HUES64 (cell line): ENCODE measurements around the gene ZNF697.

Experiments
- H3K27ac ChIP-seq: 2 replicates; pipeline ENCODE4 v1.7.0; 2013; ENCODE audit warnings: low read depth, low read length, inconsistent platforms
- H3K27me3 ChIP-seq: 2 replicates; pipeline ENCODE4 v1.6.1; 2013; ENCODE audit warnings: mild to moderate bottlenecking, low read length; ENCODE audit not compliant: insufficient read depth
- H3K36me3 ChIP-seq: 2 replicates; pipeline ENCODE4 v1.6.1; 2013; ENCODE audit warnings: mild to moderate bottlenecking, low read length; ENCODE audit not compliant: insufficient read depth
- H3K4me1 ChIP-seq: 2 replicates; pipeline ENCODE4 v1.6.1; 2013; ENCODE audit warnings: mild to moderate bottlenecking, low read length, moderate library complexity; ENCODE audit not compliant: insufficient read depth
- H3K4me3 ChIP-seq: 2 replicates; pipeline ENCODE4 v1.5.1; 2013; ENCODE audit warnings: mild to moderate bottlenecking, low read length, moderate library complexity
- H3K9ac ChIP-seq: 2 replicates; pipeline ENCODE4 v1.6.1; 2013; ENCODE audit warnings: mild to moderate bottlenecking, low read depth, low read length
- H3K9me3 ChIP-seq: 2 replicates; pipeline ENCODE4 v1.6.1; 2013; ENCODE audit warnings: low read depth, low read length; ENCODE audit not compliant: insufficient read depth
- WGBS: fragments of 150-250, 120-280 bp; methylation state at CpG from one replicate; pipeline ENCODE4 v1.1.7; 2013; ENCODE audit warnings: missing lambda C conversion rate; 5-methylcytosine and 5-hydroxymethylcytosine counted together

The ZNF697 gene

DNA sequence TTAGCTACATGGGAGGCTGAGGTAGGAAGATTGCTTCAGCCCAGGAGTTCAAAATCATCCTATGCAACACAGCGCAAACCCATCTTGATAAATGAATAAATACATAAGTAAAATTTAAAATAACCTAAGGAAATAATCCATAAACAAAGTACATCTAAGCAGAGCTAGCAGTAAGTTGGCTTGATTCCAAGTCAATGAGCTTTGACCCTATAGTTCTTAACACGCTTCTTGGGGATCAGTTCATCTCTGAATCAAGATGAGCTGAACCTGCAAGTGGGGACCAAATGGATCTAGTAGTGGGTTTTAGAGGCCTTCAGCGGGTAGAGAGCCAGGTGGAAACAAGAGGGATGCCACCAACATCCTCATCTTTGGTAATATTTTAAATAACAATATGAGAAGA is 32.1 kb upstream of the ZNF697 start:
- Histone ChIP-seq H3K36me3 (no peaks in the 10 kb centered on the region), H3K27ac (no peak overlapping the region), H3K4me1 (peaks cover 14% of the 10 kb centered on the region), H3K9ac (no peak overlapping the region), H3K27me3 (no peaks in the 10 kb centered on the region), H3K4me3 (no peak overlapping the region), H3K9me3 (no peaks in the 10 kb centered on the region)
- over 99% methylated on average over 2 of the region's 3 CpGs for WGBS

DNA sequence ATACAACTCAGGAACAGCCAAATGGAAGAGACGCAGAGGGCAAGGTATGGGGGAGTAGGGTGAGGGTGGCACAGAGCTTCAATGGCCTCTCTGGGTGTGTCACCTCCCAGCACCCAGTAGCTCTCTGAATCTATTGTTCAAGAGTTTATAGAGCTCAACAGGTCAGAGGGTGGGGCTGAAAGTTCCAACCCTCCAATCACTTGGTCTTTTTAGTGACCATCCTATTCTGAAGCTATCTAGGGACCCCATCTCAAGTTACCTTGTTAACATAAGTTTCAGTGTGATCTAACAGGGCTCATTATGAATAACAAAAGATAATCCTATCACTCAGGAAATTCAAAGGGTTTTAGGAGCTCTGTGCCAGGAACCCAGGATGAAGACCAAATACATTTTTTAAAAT is 31.2 kb upstream of the ZNF697 start:
- Histone ChIP-seq H3K4me3 (no peak overlapping the region), H3K4me1 (peaks cover 23% of the 10 kb centered on the region), H3K27ac (no peak overlapping the region), H3K36me3 (no peaks in the 10 kb centered on the region), H3K9ac (no peak overlapping the region), H3K9me3 (no peaks in the 10 kb centered on the region), H3K27me3 (no peaks in the 10 kb centered on the region)
- WGBS = 100% methylated on average over 1 of the region's 1 CpG

DNA sequence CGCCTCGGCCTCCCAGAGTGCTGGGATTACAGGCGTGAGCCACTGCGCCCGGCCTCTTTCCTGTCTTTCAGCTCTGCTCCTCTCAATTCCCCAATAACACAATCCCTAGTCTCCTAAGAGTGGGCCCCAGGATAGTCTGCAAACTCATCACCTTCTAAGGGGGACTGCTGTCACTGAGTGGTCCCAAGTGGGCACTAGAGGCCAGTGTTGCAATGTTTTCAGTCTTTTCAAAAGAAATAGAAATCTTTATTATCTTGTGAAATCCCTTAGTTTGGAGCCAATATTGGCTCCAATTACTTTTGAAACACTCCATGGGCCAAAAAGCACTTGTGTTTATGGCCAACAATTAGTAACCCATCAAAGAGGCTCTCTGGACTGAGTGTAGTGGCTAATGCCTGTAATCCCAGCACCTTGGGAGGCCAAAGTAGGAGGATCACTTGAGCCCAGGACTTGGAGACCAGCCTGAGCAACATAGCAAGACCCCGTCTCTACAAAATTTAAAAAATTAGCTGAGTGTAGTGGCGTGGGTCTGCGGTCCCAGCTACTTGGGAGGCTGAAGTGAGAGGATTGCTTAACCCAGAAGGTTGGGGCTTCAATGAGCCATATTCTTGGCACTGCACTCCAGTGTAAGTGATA is 28.6 kb upstream of the ZNF697 start:
- Histone ChIP-seq H3K4me3 (no peak overlapping the region), H3K36me3 (no peaks in the 10 kb centered on the region), H3K27me3 (no peaks in the 10 kb centered on the region), H3K9me3 (no peaks in the 10 kb centered on the region), H3K9ac (no peak overlapping the region), H3K4me1 (peaks cover 44% of the 10 kb centered on the region), H3K27ac (no peak overlapping the region)
- 95% methylated on average over 8 of the region's 8 CpGs for WGBS

DNA sequence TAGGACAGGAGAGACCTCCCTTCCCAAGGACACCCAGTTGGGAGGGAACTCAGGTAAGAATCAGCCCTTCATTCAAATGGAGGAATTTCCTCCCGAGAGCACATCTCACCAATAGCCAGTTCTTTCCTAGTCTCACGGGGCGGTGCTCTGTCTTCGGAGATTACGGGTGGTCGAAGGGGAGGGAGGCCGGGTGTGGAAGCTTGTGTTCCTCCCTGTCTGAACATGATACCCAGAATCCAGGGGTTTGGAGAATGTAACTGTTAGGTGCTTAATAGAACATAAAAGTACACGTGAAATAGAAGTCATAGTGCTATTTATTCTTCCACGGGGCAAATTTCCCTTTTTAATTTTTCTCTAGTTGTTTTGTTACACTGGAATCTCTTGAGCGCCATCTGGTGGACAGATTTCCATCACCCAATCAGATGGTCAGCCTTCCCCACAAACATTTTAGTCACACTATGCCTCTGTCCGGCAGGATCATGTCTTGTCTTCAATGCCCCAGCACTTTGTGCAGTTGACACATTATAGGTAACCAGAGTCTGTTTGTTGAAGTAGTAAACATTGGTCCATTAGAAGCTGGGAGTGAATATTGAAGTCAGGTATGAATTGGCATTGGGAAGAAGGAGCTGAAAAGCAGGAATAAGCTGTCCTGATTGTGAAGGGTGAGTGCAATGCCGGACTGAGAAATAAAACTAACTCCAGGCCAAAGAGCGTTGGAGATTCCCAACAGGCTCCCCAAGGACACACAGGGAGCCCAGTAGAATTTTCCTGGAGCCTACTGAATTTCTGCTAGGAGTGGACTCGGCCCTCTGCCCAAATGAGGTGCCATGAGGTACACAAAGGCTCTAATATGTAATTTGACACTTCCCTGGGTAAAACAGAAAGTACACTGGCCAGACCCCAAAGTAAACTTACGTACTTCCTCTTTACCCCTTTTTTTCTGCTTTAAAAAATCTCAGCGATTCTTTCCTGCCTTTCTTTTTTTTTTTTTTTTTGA is 27.6 kb upstream of the ZNF697 start:
- Histone ChIP-seq H3K4me1 (peaks cover 44% of the 10 kb centered on the region), H3K27ac (peak overlapping the region; percentile 15; the same call in 1 of the 2 replicates), H3K27me3 (no peaks in the 10 kb centered on the region), H3K9me3 (no peaks in the 10 kb centered on the region), H3K4me3 (peak overlapping the region; percentile 56), H3K36me3 (no peaks in the 10 kb centered on the region), H3K9ac (no peak overlapping the region)
- WGBS = 35% methylated on average over 16 of the region's 16 CpGs

DNA sequence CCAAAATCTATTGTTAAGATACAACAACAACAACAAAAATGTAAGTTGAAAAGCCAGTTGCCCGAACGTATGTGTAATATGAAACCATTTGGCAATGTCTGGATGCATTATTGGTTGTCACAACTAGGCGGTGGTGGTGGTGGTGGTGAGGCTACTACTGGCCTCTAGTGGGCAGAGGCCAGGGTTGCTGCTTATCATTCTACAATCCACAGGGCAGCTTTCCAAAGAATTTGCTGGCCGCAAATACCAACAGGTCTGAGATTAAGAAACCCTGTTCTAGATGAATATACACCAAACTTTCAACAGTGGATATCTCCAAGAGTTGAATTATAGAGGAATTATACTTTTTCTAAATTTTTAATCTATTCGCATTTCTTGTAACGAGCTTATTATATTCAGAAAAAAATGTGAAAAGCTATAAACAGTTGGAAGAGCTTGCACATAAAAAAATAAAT is 26.8 kb upstream of the ZNF697 start:
- Histone ChIP-seq H3K4me3 (no peak overlapping the region; the same call in 1 of the 2 replicates), H3K9me3 (no peaks in the 10 kb centered on the region), H3K27me3 (no peaks in the 10 kb centered on the region), H3K27ac (peak overlapping the region; percentile 11; the same call in 1 of the 2 replicates), H3K36me3 (no peaks in the 10 kb centered on the region), H3K9ac (no peak overlapping the region), H3K4me1 (peaks cover 41% of the 10 kb centered on the region)
- WGBS = 93% methylated on average over 2 of the region's 6 CpGs

DNA sequence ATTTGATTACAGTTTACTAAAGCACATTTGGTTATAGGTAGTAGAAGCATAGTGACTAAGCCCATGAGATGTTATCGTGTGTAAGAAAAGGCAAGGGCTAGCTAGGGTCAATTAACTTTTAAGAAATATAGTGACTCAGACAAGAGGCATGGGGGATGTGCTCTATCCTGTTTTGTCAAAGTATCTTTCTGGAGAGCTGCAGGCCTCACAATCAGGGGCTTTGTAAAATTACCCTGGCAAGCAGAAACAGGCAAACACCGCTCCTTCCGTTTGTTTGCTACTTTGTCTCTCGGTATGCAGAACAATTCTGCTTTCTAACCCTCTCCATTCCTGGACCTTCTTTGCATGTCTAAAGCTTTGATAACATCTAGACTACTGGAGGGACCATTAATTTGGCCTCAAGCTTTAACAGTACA is 26.1 kb upstream of the ZNF697 start:
- whole genome bisulfite sequencing = 29% methylated on average over 4 of the region's 4 CpGs
- Histone ChIP-seq H3K9me3 (no peaks in the 10 kb centered on the region), H3K36me3 (no peaks in the 10 kb centered on the region), H3K4me1 (peaks cover 34% of the 10 kb centered on the region), H3K9ac (no peak overlapping the region), H3K27ac (peak overlapping the region; percentile 44), H3K4me3 (no peak overlapping the region), H3K27me3 (no peaks in the 10 kb centered on the region)

DNA sequence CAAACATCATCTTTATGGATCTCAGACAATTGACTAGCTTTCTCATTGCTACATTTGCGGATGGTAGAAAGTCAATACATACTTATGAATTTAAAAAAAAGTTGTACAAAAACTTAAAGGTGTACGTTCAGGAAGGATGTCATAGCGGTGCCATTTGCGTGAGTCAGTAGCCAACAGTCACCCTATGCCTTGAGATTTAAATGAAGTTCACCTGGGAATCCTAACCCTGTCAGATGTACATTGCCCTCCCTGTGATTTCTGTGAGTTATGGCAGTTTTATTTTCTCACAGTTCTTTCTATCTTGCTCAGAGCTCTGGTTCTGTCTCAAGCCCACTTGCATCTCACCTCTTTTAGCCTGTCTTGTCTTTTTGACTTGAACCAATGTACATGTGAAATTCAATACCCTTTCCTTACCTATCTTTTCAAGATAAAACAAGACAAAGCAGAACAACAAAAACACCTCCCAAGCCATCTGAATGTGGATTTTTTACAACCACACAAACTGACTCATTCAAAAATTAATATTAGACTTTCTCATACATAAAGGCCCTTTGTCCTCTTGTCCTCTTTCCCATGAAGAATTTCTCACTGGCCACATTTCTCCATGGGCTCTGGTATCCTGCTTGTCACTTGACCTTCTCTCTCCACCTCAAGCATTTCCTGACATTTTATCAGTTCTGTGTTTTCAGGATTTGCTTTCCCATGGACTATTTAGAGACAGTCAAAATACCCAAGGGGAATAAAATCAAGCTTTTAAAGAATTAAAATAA is 25.3 kb upstream of the ZNF697 start:
- H3K27ac ChIP-seq = peak overlapping the region; percentile 44
- 91% methylated on average over 4 of the region's 4 CpGs for WGBS
- H3K4me3 ChIP-seq = no peak overlapping the region
- H3K27me3 ChIP-seq = no peaks in the 10 kb centered on the region
- H3K9ac ChIP-seq = no peak overlapping the region
- H3K9me3 ChIP-seq = no peaks in the 10 kb centered on the region
- no peaks in the 10 kb centered on the region for H3K36me3 ChIP-seq
- peaks cover 30% of the 10 kb centered on the region for H3K4me1 ChIP-seq

DNA sequence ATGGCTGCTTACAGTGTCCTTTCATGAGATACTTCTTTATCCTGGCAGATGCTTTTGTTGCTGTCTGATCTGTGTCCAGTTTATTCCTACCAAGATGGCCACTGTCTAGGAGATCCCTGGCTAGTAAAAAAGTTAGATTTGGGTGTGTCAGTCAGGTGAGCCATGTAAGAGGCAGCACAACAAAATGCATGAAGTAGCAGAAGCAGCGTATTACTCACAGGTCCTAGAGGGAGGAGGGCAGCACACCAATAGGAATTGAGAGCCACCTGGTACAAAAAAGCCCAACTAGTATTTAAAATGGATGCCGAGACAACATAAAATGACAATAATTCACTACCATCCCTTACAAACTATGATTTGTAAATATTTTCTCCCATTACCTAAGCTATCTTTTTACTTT is 22.8 kb upstream of the ZNF697 start:
- H3K36me3 ChIP-seq = no peaks in the 10 kb centered on the region

DNA sequence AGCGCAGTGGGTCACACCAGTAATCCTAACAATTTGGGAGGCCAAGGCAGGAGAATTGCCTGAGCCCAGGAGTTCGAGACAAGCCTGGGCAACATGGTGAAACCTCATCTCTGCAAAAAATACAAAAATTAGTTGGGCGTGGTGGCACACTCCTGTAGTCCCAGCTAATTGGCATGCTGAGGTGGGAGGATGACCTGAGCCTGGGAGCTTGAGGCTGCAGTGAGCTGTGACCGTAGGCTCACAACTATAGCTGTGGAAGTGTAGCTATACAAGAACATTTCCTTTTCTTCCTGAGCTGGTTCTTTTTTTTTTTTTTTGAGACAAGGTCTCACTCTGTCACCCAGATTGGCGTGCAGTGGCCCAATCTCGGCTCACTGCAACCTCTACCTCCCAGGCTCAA is 19.1 kb upstream of the ZNF697 start:
- Histone ChIP-seq H3K27ac (no peak overlapping the region), H3K9ac (no peak overlapping the region), H3K27me3 (no peaks in the 10 kb centered on the region), H3K4me1 (peaks cover 7% of the 10 kb centered on the region), H3K4me3 (no peak overlapping the region), H3K9me3 (no peaks in the 10 kb centered on the region), H3K36me3 (no peaks in the 10 kb centered on the region)
- WGBS = 94% methylated on average over 6 of the region's 6 CpGs

More for the DNA sequence above, 22.8 kb upstream of the ZNF697 start:
- H3K27ac ChIP-seq = no peak overlapping the region
- H3K9ac ChIP-seq = no peak overlapping the region
- H3K4me1 ChIP-seq = peaks cover 30% of the 10 kb centered on the region
- WGBS = 95% methylated on average over 2 of the region's 2 CpGs
- no peaks in the 10 kb centered on the region for H3K27me3 ChIP-seq
- H3K4me3 ChIP-seq = no peak overlapping the region
- no peaks in the 10 kb centered on the region for H3K9me3 ChIP-seq

DNA sequence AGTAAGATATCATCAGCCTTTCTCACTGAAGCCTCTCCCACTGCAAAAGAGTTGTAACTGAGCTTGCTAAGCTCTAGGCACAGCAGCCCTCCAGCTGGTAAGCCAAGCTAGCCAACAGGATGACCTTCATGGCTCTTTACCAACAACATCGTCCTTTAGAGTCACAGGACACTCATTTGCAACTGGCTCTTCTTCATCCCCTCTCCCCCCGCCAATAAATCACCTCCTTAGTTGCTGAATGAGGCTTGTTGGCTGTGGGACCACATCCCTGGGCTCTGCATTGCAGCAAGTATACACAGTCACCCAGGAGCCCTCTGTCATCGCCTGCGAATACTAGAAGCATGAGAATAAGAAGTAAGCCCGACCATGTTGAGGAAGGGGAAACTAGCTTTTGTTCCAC is 16.0 kb upstream of the ZNF697 start:
- Histone ChIP-seq H3K4me1 (peaks cover 27% of the 10 kb centered on the region), H3K36me3 (no peaks in the 10 kb centered on the region), H3K27ac (no peak overlapping the region), H3K27me3 (no peaks in the 10 kb centered on the region), H3K4me3 (no peak overlapping the region), H3K9ac (no peak overlapping the region), H3K9me3 (no peaks in the 10 kb centered on the region)
- WGBS = 81% methylated on average over 5 of the region's 5 CpGs

DNA sequence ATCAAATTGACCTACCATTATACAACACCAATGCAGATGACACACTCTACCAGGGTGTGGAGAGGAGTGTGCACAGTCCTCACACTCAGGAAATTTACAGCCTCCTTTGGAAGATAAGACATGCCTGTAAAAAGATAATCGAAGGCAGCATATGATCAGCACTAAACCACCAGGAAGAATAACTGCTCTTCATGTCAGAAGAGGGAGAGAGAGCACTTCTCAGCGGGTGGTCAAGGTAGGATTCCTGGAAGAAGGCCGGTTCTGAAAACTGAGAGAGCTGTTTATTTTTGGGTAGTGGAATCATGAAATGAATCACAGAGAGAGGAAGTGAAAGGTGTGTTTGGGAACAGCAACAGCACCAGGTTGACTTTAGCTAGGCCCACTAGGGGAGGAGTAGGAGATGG is 14.0 kb upstream of the ZNF697 start:
- no peaks in the 10 kb centered on the region for H3K27me3 ChIP-seq
- no peak overlapping the region for H3K9ac ChIP-seq
- H3K9me3 ChIP-seq = no peaks in the 10 kb centered on the region
- H3K27ac ChIP-seq = no peak overlapping the region
- 60% methylated on average over 3 of the region's 3 CpGs for WGBS
- peaks cover 31% of the 10 kb centered on the region for H3K4me1 ChIP-seq
- H3K36me3 ChIP-seq = no peaks in the 10 kb centered on the region
- no peak overlapping the region for H3K4me3 ChIP-seq
